ENCODE results near the gene TCF7. TPM values are rescaled to one million over a fixed set of nuclear protein-coding genes. Genes with fewer than 3 reads are reported as not detected.

TCF7 gene
- total RNA-seq, 8 experiments from 2014 or later, result 2.2 to 20.9 (median 5.3) TPM

GRCh38 chr5:134176511-134177368, 62.3 kb downstream of the TCF7 start, which contains the start of gene SKP1:
Gene SKP1, minus strand, starts transcription at chr5:134176950. Its CDS starts 2,928 bp downstream, at chr5:134174022.
- peaks cover 5 to 17% of the 10 kb centered on the region in 2 donors for H3K4me1 ChIP-seq (replicated peaks in 1 of 2)
- in situ Hi-C loops (cut with MboI; ENCODE audit: low pct_unique_long_range_greater_than_20kb in 2 of 9, low sequenced_read_pairs in 9 of 9, unreplicated experiment in 9 of 9), result loop anchor here in 4 of 9 experiments (25.0 kb wide), 2 partner anchors 111 to 411 kb away; no protein-coding TSS in a partner anchor
- 0% methylated on average over 2 to 8 of the region's 92 CpGs; no CpG with 5 or more reads in 8 of the 10 experiments for WGBS, 10 experiments
- H3K4me3 ChIP-seq, result peak within 1 kb of the TSS; percentile 74 to 99 (median 95)
- peak within 1 kb of the TSS; percentile 100 for H3K27ac ChIP-seq
- ATAC-seq (replicated peaks in 6 of 8), result peak; percentile 68 to 88 (median 81)

- Histone ChIP-seq H3K4me1 (replicated peaks in 1 of 2) (peaks cover 5 to 17% of the 10 kb centered on the region in 2 donors), H3K4me3 (peak overlapping the region; percentile 74 to 99 (median 95)), H3K27ac (peak overlapping the region; percentile 100)
- 0 to 64% (median 0%) methylated on average over 1 to 10 of the region's 29 CpGs; no CpG with 5 or more reads in 5 of the 10 experiments for WGBS, 10 experiments
- in situ Hi-C loops (cut with MboI; ENCODE audit: low pct_unique_long_range_greater_than_20kb in 2 of 9, low sequenced_read_pairs in 9 of 9, unreplicated experiment in 9 of 9), result loop anchor here in 4 of 9 experiments (25.0 kb wide), 2 partner anchors 110 to 410 kb away; no protein-coding TSS in a partner anchor
- ATAC-seq (replicated peaks in 6 of 8), result peak; percentile 19 to 72 (median 38)
These were observed 63.1 kb downstream of the TCF7 start for GRCh38 chr5:134177369-134178095.

GRCh38 chr5:134178096-134178419, 63.6 kb downstream of the TCF7 start:
- ATAC-seq (replicated peaks in 6 of 8), result peak in 1 of 8 experiments; percentile 3
- in situ Hi-C loops (cut with MboI; ENCODE audit: low pct_unique_long_range_greater_than_20kb in 2 of 9, low sequenced_read_pairs in 9 of 9, unreplicated experiment in 9 of 9), result loop anchor here in 4 of 9 experiments (25.0 kb wide), 2 partner anchors 109 to 409 kb away; no protein-coding TSS in a partner anchor
- WGBS, 10 experiments, result 74 to 100% (median 81%) methylated on average over 1 to 3 of the region's 3 CpGs; no CpG with 5 or more reads in 5 of the 10 experiments
- Histone ChIP-seq H3K27ac (peak overlapping the region; percentile 100), H3K4me1 (replicated peaks in 1 of 2) (peaks cover 5 to 17% of the 10 kb centered on the region in 2 donors), H3K4me3 (peak overlapping the region in 1 of 5 donors; percentile 95)

GRCh38 chr5:134183481-134183880, 69.0 kb downstream of the TCF7 start:
- Histone ChIP-seq H3K4me3 (no peak overlapping the region), H3K27ac (no peak overlapping the region), H3K4me1 (replicated peaks in 1 of 2) (no peaks in the 10 kb centered on the region)
- in situ Hi-C loops (cut with MboI; ENCODE audit: low pct_unique_long_range_greater_than_20kb in 2 of 9, low sequenced_read_pairs in 9 of 9, unreplicated experiment in 9 of 9), result loop anchor here in 5 of 9 experiments (10.0 to 25.0 kb wide), 3 partner anchors 101 to 404 kb away; no protein-coding TSS in a partner anchor
- no peak for ATAC-seq (replicated peaks in 6 of 8)

- in situ Hi-C loops (cut with MboI; ENCODE audit: low pct_unique_long_range_greater_than_20kb in 2 of 9, low sequenced_read_pairs in 9 of 9, unreplicated experiment in 9 of 9), result loop anchor here in 5 of 9 experiments (10.0 to 25.0 kb wide), 3 partner anchors 100 to 403 kb away; no protein-coding TSS in a partner anchor
- Histone ChIP-seq H3K4me3 (no peak overlapping the region), H3K27ac (no peak overlapping the region), H3K4me1 (replicated peaks in 1 of 2) (no peaks in the 10 kb centered on the region)
- peak; percentile 81 to 97 (median 88) for ATAC-seq (replicated peaks in 6 of 8)
- WGBS, 10 experiments, result 0 to 83% (median 53%) methylated on average over 1 to 9 of the region's 11 CpGs; no CpG with 5 or more reads in 3 of the 10 experiments
These were observed 70.0 kb downstream of the TCF7 start for GRCh38 chr5:134184155-134185135.

- no peak for ATAC-seq (replicated peaks in 6 of 8)
- 60 to 100% (median 100%) methylated on average over 1 of the region's 1 CpG; no CpG with 5 or more reads in 4 of the 10 experiments for WGBS, 10 experiments
These were observed 73.6 kb downstream of the TCF7 start for GRCh38 chr5:134188092-134188491.

GRCh38 chr5:134189031-134189430, 74.5 kb downstream of the TCF7 start:
- Histone ChIP-seq H3K4me1 (replicated peaks in 1 of 2) (no peaks in the 10 kb centered on the region), H3K4me3 (no peak overlapping the region), H3K27ac (no peak overlapping the region)
- in situ Hi-C loops (cut with MboI; ENCODE audit: low pct_unique_long_range_greater_than_20kb in 2 of 9, low sequenced_read_pairs in 9 of 9, unreplicated experiment in 9 of 9), result loop anchor here in 5 of 9 experiments (10.0 to 25.0 kb wide), 3 partner anchors 96 to 398 kb away; no protein-coding TSS in a partner anchor
- WGBS, 10 experiments, result 60 to 92% (median 88%) methylated on average over 1 to 2 of the region's 3 CpGs; no CpG with 5 or more reads in 5 of the 10 experiments
- ATAC-seq (replicated peaks in 6 of 8), result no peak

More at GRCh38 chr5:134188092-134188491, 73.6 kb downstream of the TCF7 start:
- Histone ChIP-seq H3K4me1 (replicated peaks in 1 of 2) (no peaks in the 10 kb centered on the region), H3K27ac (no peak overlapping the region), H3K4me3 (no peak overlapping the region)
- in situ Hi-C loops (cut with MboI; ENCODE audit: low pct_unique_long_range_greater_than_20kb in 2 of 9, low sequenced_read_pairs in 9 of 9, unreplicated experiment in 9 of 9), result loop anchor here in 5 of 9 experiments (10.0 to 25.0 kb wide), 3 partner anchors 97 to 399 kb away; no protein-coding TSS in a partner anchor

GRCh38 chr5:134195666-134196065, 81.2 kb downstream of the TCF7 start:
- WGBS, 10 experiments, result 75 to 100% (median 83%) methylated on average over 1 to 5 of the region's 5 CpGs
- Histone ChIP-seq H3K4me1 (replicated peaks in 1 of 2) (no peaks in the 10 kb centered on the region), H3K27ac (no peak overlapping the region), H3K4me3 (no peak overlapping the region)
- ATAC-seq (replicated peaks in 6 of 8), result no peak
- in situ Hi-C loops (cut with MboI; ENCODE audit: low pct_unique_long_range_greater_than_20kb in 2 of 9, low sequenced_read_pairs in 9 of 9, unreplicated experiment in 9 of 9), result loop anchor here in 4 of 9 experiments (25.0 kb wide), 2 partner anchors 92 to 392 kb away; no protein-coding TSS in a partner anchor

Other genes with a start within 250 kb of the TCF7 start
- gene C5orf15, start 146.1 kb upstream of the TCF7 start, total RNA-seq, result 10 to 100 TPM; 27.3 to 92.6 (median 46.9) TPM
- 100 to 1,000 TPM; 157 to 304 (median 187) TPM for gene VDAC1, start 109.7 kb upstream of the TCF7 start, total RNA-seq
- 100 to 1,000 TPM; 368 to 550 (median 471) TPM for gene SKP1, start 62.3 kb downstream of the TCF7 start, total RNA-seq
- gene PPP2CA, start 111.4 kb downstream of the TCF7 start, total RNA-seq, result 10 to 100 TPM; 51.9 to 86.0 (median 69.2) TPM